WERI-Rb-1 (cell line): ENCODE measurements around the gene GRID1.
"Not testable (repeated sequence)": the region's sequence is repeated elsewhere in the genome, so short reads cannot be mapped to it uniquely, and the experiment has no call there.

ENCODE experiments used
- DNase-seq: peaks from one replicate; pipeline ENCODE4 v3.0.0-alpha.2; 2020
- H3K27ac ChIP-seq: fragments of 250-450 bp; sonication (Bioruptor Pico); 2 replicates; pipeline ENCODE4 v1.5.1; 2020; ENCODE audit warnings: mild to moderate bottlenecking, moderate library complexity
- H3K27me3 ChIP-seq: fragments of 250-450 bp; sonication (Bioruptor Pico); 2 replicates; pipeline ENCODE4 v1.5.1; 2021; ENCODE audit warnings: mild to moderate bottlenecking, low read depth, moderate library complexity; ENCODE audit not compliant: insufficient read depth, severe bottlenecking
- H3K36me3 ChIP-seq: fragments of 250-450 bp; sonication (Bioruptor Pico); 2 replicates; pipeline ENCODE4 v1.5.1; 2020; ENCODE audit warnings: mild to moderate bottlenecking, moderate library complexity
- H3K4me3 ChIP-seq: 2 replicates; pipeline ENCODE4 v1.5.1; 2011; ENCODE audit warnings: low read depth, mild to moderate bottlenecking, control low read depth, low read length
- H3K9me3 ChIP-seq: fragments of 250-450 bp; sonication (Bioruptor Pico); 2 replicates; pipeline ENCODE4 v1.5.1; 2021; ENCODE audit warnings: mild to moderate bottlenecking, moderate library complexity; ENCODE audit not compliant: severe bottlenecking
- CTCF ChIP-seq: IDR thresholded peaks from 2 replicates; pipeline ENCODE4 v1.5.1; 2011; ENCODE audit warnings: low read depth, mild to moderate bottlenecking, control low read depth, inconsistent platforms, low read length

Gene GRID1

GRCh38 chr10:86079088-86079487, 287.5 kb downstream of the GRID1 start:
- Histone ChIP-seq H3K27me3 (no peaks in the 10 kb centered on the region), H3K36me3 (no peaks in the 10 kb centered on the region), H3K4me3 (no peak overlapping the region), H3K27ac (no peak overlapping the region), H3K9me3 (no peaks in the 10 kb centered on the region)
- DNase-seq, result no peak
- TF ChIP-seq CTCF, result no peak

DNA sequence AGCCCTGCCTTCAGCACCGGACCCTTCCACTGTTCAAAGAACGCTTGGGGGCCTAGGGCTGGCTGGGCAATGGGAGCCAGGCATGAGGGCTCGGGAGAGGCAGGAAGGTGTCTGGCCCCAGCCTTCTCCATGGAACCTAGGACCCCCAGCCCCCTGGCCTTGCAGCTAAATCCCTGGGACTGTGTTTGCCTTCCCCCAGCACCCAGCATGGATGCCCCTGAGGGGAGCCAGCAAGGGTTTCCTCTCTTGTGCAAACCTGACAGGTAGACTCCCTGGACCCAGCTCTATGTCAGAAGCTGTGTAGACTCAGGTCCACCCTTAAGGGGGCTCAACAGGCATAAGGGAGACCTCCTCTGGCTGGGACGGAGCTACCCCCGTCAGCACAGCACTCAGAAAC, 288.0 kb downstream of the GRID1 start:
- Histone ChIP-seq H3K36me3 (no peaks in the 10 kb centered on the region), H3K27ac (no peak overlapping the region), H3K9me3 (no peaks in the 10 kb centered on the region), H3K4me3 (no peak overlapping the region), H3K27me3 (no peaks in the 10 kb centered on the region)
- no peak for DNase-seq
- no peak for TF ChIP-seq CTCF

GRCh38 chr10:86077871-86078638, 288.5 kb downstream of the GRID1 start:
- no peaks in the 10 kb centered on the region for H3K27me3 ChIP-seq
- H3K36me3 ChIP-seq, result no peaks in the 10 kb centered on the region
- no peak overlapping the region for H3K4me3 ChIP-seq
- DNase-seq, result no peak
- H3K27ac ChIP-seq, result no peak overlapping the region
- TF ChIP-seq CTCF, result no peak
- H3K9me3 ChIP-seq, result no peaks in the 10 kb centered on the region

GRCh38 chr10:86077271-86077670, 289.3 kb downstream of the GRID1 start:
- no peak for DNase-seq
- H3K27me3 ChIP-seq, result no peaks in the 10 kb centered on the region
- no peak for TF ChIP-seq CTCF
- H3K4me3 ChIP-seq, result no peak overlapping the region
- no peaks in the 10 kb centered on the region for H3K36me3 ChIP-seq
- H3K27ac ChIP-seq, result no peak overlapping the region
- H3K9me3 ChIP-seq, result no peaks in the 10 kb centered on the region

DNA sequence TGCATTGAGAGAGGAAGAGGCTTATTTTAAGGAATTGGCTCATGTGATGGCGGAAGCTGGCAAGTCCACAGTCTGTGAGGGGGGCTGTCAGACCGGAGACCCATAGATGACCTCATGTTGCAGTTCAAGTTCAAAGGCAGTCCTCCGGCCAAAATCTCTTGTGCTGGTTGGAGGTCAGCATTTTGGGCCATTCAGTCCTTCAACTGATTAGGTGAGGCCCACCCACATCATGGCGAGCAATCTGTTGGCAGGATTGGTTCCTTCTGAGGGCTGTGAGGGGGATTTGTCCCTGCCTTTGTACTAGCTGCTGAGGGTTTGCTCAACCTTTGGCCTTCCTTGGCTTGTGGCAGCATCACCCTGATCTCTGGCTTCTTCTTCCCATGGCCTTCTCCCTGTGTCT, 290.1 kb downstream of the GRID1 start:
- DNase-seq, H3K27me3 ChIP-seq, H3K4me3 ChIP-seq, H3K27ac ChIP-seq, H3K36me3 ChIP-seq, H3K9me3 ChIP-seq: not testable (repeated sequence)

GRCh38 chr10:86075512-86075911, 291.1 kb downstream of the GRID1 start:
- Histone ChIP-seq H3K4me3 (no peak overlapping the region), H3K36me3 (no peaks in the 10 kb centered on the region), H3K27ac (no peak overlapping the region), H3K9me3 (no peaks in the 10 kb centered on the region), H3K27me3 (no peaks in the 10 kb centered on the region)
- no peak for TF ChIP-seq CTCF
- DNase-seq, result no peak
